Measurements from ENCODE around the gene SLX4.
"Not testable (repeated sequence)": the region's sequence is repeated elsewhere in the genome, so short reads cannot be mapped to it uniquely, and the experiment has no call there.

The SLX4 gene

GRCh38 chr16:3641801-3642396 lies 30.5 kb upstream of the SLX4 start:
- DNase-seq = no peak

GRCh38 chr16:3640632-3641501 lies 29.5 kb upstream of the SLX4 start:
- no peak for DNase-seq

GRCh38 chr16:3640207-3640606 lies 28.8 kb upstream of the SLX4 start:
- DNase-seq = no peak

- no peak for DNase-seq
Measured at GRCh38 chr16:3638916-3639644, 27.7 kb upstream of the SLX4 start.

- DNase-seq = peak; percentile 19
Measured at GRCh38 chr16:3637371-3637923, 26.0 kb upstream of the SLX4 start.

GRCh38 chr16:3625911-3626732 lies 14.7 kb upstream of the SLX4 start:
- DNase-seq = no peak

- no peak for DNase-seq
Measured at GRCh38 chr16:3625331-3625730, 13.9 kb upstream of the SLX4 start.

- DNase-seq = no peak
Measured at GRCh38 chr16:3623642-3624041, 12.2 kb upstream of the SLX4 start.

GRCh38 chr16:3618769-3619141 lies 7.3 kb upstream of the SLX4 start:
- DNase-seq = no peak

- no peak for DNase-seq
Measured at GRCh38 chr16:3612510-3613466, 1.4 kb upstream of the SLX4 start.

GRCh38 chr16:3610698-3611145 lies 684 bp downstream of the SLX4 start:
- DNase-seq = no peak

- no peak for DNase-seq
Measured at GRCh38 chr16:3609895-3610697, 1.3 kb downstream of the SLX4 start.

- DNase-seq = not testable (repeated sequence)
Measured at GRCh38 chr16:3608976-3609375, 2.4 kb downstream of the SLX4 start.

- DNase-seq = no peak
Measured at GRCh38 chr16:3608069-3608468, 3.3 kb downstream of the SLX4 start.

- no peak for DNase-seq
Measured at GRCh38 chr16:3607634-3608033, 3.8 kb downstream of the SLX4 start.

- DNase-seq = no peak
Measured at GRCh38 chr16:3607161-3607560, 4.2 kb downstream of the SLX4 start.

- DNase-seq = no peak
Measured at GRCh38 chr16:3606441-3606840, 5.0 kb downstream of the SLX4 start.

- no peak for DNase-seq
Measured at GRCh38 chr16:3602320-3602653, 9.1 kb downstream of the SLX4 start.

GRCh38 chr16:3601614-3602319 lies 9.6 kb downstream of the SLX4 start:
- no peak for DNase-seq

- DNase-seq = no peak
Measured at GRCh38 chr16:3599922-3600321, 11.5 kb downstream of the SLX4 start.
